HG03378 (cell line): ENCODE data around the gene C3orf18.
A peak's percentile ranks its signal among the peaks of the same experiment; 100 is the strongest.

Experiments
- ATAC-seq: cut with Tn5 transposase; IDR thresholded peaks from one replicate; pipeline ENCODE4 v1.9.1; 2021; ENCODE audit warnings: mild to moderate bottlenecking, moderate library complexity; ENCODE audit not compliant: unreplicated experiment

The C3orf18 gene

GRCh38 chr3:50581459-50581842, 13.9 kb upstream of the C3orf18 start:
- ATAC-seq, result no peak

GRCh38 chr3:50580683-50581458, 13.3 kb upstream of the C3orf18 start:
- no peak for ATAC-seq

- ATAC-seq, result no peak
These were observed 9.8 kb upstream of the C3orf18 start for GRCh38 chr3:50577348-50577747.

GRCh38 chr3:50575372-50575771, 7.8 kb upstream of the C3orf18 start:
- no peak for ATAC-seq

GRCh38 chr3:50574444-50574831, 6.9 kb upstream of the C3orf18 start:
- ATAC-seq, result no peak

- no peak for ATAC-seq
These were observed 6.3 kb upstream of the C3orf18 start for GRCh38 chr3:50573566-50574443.

GRCh38 chr3:50572801-50573371, 5.3 kb upstream of the C3orf18 start:
- no peak for ATAC-seq

- no peak for ATAC-seq
These were observed 4.6 kb upstream of the C3orf18 start for GRCh38 chr3:50572158-50572557.

- ATAC-seq, result no peak
These were observed 3.9 kb upstream of the C3orf18 start for GRCh38 chr3:50571486-50571885.

- no peak for ATAC-seq
These were observed 3.1 kb upstream of the C3orf18 start for GRCh38 chr3:50570508-50571279.

GRCh38 chr3:50568947-50569749, 1.6 kb upstream of the C3orf18 start, which contains the start of gene HEMK1:
Gene HEMK1 (plus strand): TSS chr3:50569522. CDS start chr3:50571105, 1,583 bp downstream.
- peak; percentile 46 for ATAC-seq

GRCh38 chr3:50567011-50567385, 549 bp downstream of the C3orf18 start:
- ATAC-seq, result no peak

GRCh38 chr3:50564321-50564720, 3.2 kb downstream of the C3orf18 start:
- ATAC-seq, result no peak

- no peak for ATAC-seq
These were observed 3.7 kb downstream of the C3orf18 start for GRCh38 chr3:50563867-50564266.

- no peak for ATAC-seq
These were observed 4.7 kb downstream of the C3orf18 start for GRCh38 chr3:50562861-50563260.

- ATAC-seq, result no peak
These were observed 7.8 kb downstream of the C3orf18 start for GRCh38 chr3:50559702-50560101.

- no peak for ATAC-seq
These were observed 9.6 kb downstream of the C3orf18 start for GRCh38 chr3:50557915-50558314.

GRCh38 chr3:50557106-50557505, 10.4 kb downstream of the C3orf18 start:
- no peak for ATAC-seq

GRCh38 chr3:50554553-50554952, 13.0 kb downstream of the C3orf18 start:
- no peak for ATAC-seq

GRCh38 chr3:50552598-50552997, 14.9 kb downstream of the C3orf18 start:
- no peak for ATAC-seq
